ENCODE measurements around the gene INCENP.

Gene INCENP

GRCh38 chr11:62088331-62088933 is 35.4 kb upstream of the INCENP start:
- no peak for TF ChIP-seq CTCF (IDR thresholded peaks at IDR 0.05; ENCODE audit: low read depth, low read length, missing control alignments)
- DNase-seq (ENCODE audit: extremely low read depth, low read depth), result no peak

GRCh38 chr11:62103141-62103540 is 20.7 kb upstream of the INCENP start:
- DNase-seq (ENCODE audit: extremely low read depth, low read depth), result no peak
- H3K4me3 ChIP-seq (replicated peaks; ENCODE audit: low read depth, low read length), result no peak overlapping the region
- no peak for TF ChIP-seq CTCF (IDR thresholded peaks at IDR 0.05; ENCODE audit: low read depth, low read length, missing control alignments)

More at GRCh38 chr11:62088331-62088933, 35.4 kb upstream of the INCENP start:
- no peak overlapping the region for H3K4me3 ChIP-seq (replicated peaks; ENCODE audit: low read depth, low read length)

GRCh38 chr11:62103986-62104385 is 19.8 kb upstream of the INCENP start:
- no peak for DNase-seq (ENCODE audit: extremely low read depth, low read depth)
- H3K4me3 ChIP-seq (replicated peaks; ENCODE audit: low read depth, low read length), result no peak overlapping the region
- no peak for TF ChIP-seq CTCF (IDR thresholded peaks at IDR 0.05; ENCODE audit: low read depth, low read length, missing control alignments)

- H3K4me3 ChIP-seq (replicated peaks; ENCODE audit: low read depth, low read length), result no peak overlapping the region
- TF ChIP-seq CTCF (IDR thresholded peaks at IDR 0.05; ENCODE audit: low read depth, low read length, missing control alignments), result no peak
- DNase-seq (ENCODE audit: extremely low read depth, low read depth), result no peak
Measured at GRCh38 chr11:62104816-62105653, 18.8 kb upstream of the INCENP start.

- no peak for TF ChIP-seq CTCF (IDR thresholded peaks at IDR 0.05; ENCODE audit: low read depth, low read length, missing control alignments)
- no peak for DNase-seq (ENCODE audit: extremely low read depth, low read depth)
- H3K4me3 ChIP-seq (replicated peaks; ENCODE audit: low read depth, low read length), result no peak overlapping the region
Measured at GRCh38 chr11:62105667-62106191, 18.1 kb upstream of the INCENP start.

- no peak overlapping the region for H3K4me3 ChIP-seq (replicated peaks; ENCODE audit: low read depth, low read length)
- TF ChIP-seq CTCF (IDR thresholded peaks at IDR 0.05; ENCODE audit: low read depth, low read length, missing control alignments), result peak; percentile 71
- peak; percentile 48 for DNase-seq (ENCODE audit: extremely low read depth, low read depth)
Measured at GRCh38 chr11:62108017-62108750, 15.6 kb upstream of the INCENP start.
